NCI-H524 (cell line): ENCODE results near the gene ESD.

ENCODE experiments used
- DNase-seq, 2 experiments: peaks; one replicate each; lab custom pipeline; 2025; lab: John Stamatoyannopoulos, UW

ESD gene

DNA sequence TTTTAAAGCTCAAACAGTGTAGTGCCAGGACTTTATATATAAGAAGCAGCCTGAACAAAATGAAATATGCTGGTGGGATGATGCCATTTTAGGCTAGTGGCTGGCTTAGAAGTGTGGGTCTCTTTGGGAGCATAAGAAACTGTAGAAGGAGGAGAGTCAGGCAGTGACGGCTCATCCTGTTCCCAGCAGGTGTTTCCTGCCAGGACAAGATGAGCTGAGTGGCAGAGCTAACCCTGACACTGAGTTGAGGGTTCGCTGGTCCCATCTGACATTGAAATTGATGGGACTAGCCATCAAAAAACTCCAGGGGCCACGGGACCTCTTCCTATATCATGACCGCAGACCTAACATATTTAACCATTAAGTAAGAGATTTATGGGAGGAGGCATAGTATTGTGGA lies 51.3 kb downstream of the ESD start:
- DNase-seq = no peak

DNA sequence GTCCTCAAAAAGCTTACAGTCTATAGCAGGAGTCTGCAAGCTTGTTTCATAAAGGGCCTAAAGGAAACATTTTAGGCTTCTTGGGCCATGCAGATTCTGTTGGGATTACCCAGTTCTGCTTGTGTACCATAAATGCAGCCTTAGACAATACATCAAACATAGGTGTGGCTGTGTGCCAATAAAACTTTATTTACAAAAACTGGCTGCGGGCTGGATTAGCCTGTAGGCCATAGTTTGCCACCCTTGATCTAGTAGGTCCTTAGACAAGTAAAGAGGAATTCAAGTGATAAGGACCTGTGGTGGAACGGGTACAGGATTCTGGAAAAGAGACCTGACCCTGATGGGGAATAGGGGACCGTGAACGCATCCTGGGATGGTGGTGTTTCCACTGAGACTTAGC lies 51.9 kb downstream of the ESD start:
- DNase-seq = no peak

DNA sequence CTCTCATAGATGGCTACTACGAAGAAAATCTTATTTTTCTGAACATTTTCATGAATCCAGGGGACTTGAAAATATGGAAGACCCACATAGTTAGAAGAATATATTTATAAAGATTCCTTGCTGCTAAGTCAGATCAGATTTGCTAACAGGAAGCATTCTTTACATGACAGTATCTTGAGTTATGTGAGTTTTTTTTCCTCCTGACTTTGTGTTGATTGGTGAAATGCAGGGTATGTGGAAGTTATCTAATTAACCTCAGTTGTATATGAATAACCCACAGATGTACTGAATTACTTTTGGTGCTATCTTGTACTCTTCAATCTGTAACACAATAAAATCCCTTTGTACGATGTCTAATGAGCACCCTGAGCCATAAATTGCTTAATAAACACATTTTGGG lies 53.8 kb downstream of the ESD start:
- no peak for DNase-seq

DNA sequence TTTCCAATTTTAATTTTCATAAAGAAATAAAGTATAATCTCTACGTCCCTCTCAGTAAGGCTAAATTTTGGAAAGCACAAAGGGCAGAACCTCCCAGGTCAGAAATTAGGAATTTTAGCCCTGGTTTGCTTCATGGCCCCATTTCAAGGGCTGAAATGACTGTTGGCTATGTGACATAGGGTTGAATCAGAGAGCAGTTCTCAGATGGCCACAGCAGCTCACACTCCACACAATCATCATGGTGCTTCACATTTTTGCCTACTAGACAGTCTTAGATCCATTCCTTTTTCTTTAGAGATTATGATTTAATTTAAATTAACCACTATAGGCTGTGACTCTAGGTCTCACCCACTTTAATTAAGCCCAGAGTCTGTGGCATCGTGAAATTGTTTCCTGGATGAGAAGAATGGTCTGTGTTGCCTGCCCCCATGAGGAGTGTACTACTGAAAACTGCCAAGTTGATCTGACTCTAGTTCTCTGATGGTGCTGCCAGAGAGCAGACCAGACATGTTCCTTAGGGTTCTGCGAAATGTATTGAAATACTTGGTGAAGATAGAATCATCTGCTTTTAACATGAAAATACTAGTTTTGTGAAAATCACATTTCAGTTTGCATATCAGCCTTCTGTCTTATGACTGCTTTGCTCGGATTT lies 57.4 kb downstream of the ESD start:
- DNase-seq = no peak

DNA sequence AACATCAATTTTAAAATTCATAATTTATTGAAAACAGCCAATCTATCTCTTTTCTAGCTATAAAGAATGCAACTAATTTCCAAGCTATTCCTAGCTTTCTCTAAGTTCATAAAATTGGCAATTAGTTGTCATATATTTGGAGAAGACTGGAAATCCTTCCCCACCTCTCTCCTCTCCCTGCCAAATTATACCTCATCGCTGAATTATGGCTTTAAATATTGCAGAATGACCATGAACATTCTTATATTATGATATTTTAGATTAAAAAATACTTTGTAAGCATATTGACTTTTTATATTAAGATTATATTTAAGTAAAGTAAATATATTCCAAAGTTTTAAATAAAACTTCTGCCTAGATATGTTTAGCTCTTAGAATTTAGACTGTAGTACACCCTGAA lies 58.2 kb downstream of the ESD start:
- DNase-seq = no peak

GRCh38 chr13:46738055-46738454 lies 58.9 kb downstream of the ESD start:
- DNase-seq = no peak

GRCh38 chr13:46736541-46737310 lies 60.2 kb downstream of the ESD start:
- no peak for DNase-seq

DNA sequence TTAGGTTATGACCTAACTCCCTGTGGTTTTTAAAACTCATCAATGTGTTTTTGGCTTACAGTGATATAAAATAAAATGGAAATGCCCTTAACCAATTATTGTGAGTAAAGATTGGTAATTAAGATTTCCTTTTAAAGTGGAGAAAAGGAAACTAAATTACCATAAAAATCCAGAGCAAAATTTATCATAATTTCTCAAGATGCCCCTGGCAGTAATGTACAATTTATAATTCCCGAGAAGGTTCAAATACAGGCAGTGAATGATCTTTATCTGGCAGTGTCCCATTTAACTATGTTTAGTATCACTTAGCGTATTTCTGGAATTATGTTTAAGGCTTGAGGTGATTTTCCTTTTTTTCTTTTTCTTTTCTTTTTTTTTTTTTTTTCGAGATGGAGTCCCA lies 61.5 kb downstream of the ESD start:
- no peak for DNase-seq

GRCh38 chr13:46731535-46731934 lies 65.4 kb downstream of the ESD start:
- DNase-seq = no peak

DNA sequence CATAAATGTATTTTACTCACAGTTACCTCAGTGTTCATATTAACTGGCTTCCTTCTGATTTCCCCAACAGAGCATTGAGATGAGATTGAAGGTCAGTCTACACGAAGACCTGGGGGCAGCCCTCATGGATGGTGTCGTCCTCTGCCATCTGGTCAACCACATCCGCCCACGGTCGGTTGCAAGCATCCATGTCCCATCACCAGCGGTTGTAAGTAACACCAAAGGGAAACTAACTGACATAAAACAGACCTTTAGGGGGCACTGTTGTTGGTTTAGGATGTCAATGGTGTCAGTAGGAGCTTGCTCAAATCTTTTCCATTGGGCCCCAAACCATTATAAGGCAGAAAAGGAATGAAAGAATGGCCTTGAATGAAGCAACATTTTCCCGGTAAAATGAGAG lies 68.2 kb downstream of the ESD start:
- peak in 1 of 2 experiments; percentile 9 for DNase-seq

DNA sequence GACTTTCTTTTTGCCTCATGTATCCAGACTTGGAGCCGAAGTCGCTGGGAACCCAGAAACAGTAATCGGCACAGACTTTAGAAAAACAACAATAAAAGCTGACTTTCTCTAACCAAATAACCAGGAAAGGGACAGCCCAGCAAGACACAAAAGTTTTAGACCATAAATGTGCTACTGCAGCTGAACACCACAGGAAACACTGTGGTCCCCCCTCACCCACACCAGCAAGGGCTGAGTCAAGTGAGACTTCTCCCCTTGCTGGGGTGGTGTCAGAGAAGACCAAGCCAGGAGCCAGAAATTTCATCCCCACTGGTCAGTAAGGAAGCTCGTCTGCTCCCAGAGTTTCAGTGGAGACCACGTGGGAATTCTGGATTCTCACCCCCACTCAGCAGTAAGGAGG lies 70.6 kb downstream of the ESD start:
- no peak for DNase-seq
